PC-9 (cell line): ENCODE results near the gene FAM180B. TPM values are rescaled to one million over a fixed set of nuclear protein-coding genes. Genes with fewer than 3 reads are reported as not detected.

ENCODE experiments used
- Bru-seq: library from RNA; stranded (reverse); fragments of 400-500 nt; gene quantifications from one replicate; lab custom pipeline; 2021; lab: Mats Ljungman, UMichigan
- BruChase-seq, 2 experiments: library from RNA; stranded (reverse); fragments of 400-500 nt; gene quantifications; one replicate each; lab custom pipeline; 2021; lab: Mats Ljungman, UMichigan
- BruUV-seq: library from RNA; stranded (reverse); fragments of 400-500 nt; replicated peaks from 2 replicates; lab custom pipeline; 2021; lab: Mats Ljungman, UMichigan
- CTCF ChIA-PET: fragments of 300-600 bp; sonication (Branson Sonifier 250); formaldehyde crosslinking; loops from one replicate; lab custom pipeline; 2022; ENCODE audit warnings: antibody characterized with exemption; lab: Charles Lee
- POLR2A ChIA-PET: fragments of 300-600 bp; sonication (Branson Sonifier 250); formaldehyde crosslinking; loops from one replicate; lab custom pipeline; 2022; ENCODE audit warnings: antibody characterized with exemption; ENCODE audit not compliant: unreplicated experiment; lab: Charles Lee
- DNase-seq, 2 experiments: peaks; one replicate each; pipeline versions ENCODE4 v3.0.0 to v3.0.0-alpha.2; 2015 to 2022; ENCODE audit warnings: mixed read lengths in 1 of 2
- H2AFZ ChIP-seq: fragments of 200-600 bp; sonication (generic); 2 replicates; pipeline ENCODE4 v1.8.1; 2017; ENCODE audit warnings: antibody characterized with exemption
- H3F3A ChIP-seq: fragments of 200-600 bp; sonication (generic); 2 replicates; pipeline ENCODE4 v1.8.1; 2017; ENCODE audit warnings: antibody characterized with exemption, mild to moderate bottlenecking, low read depth; ENCODE audit not compliant: insufficient read depth
- H3K27ac ChIP-seq: fragments of 200-600 bp; sonication (generic); 2 replicates; pipeline ENCODE4 v1.6.1; 2016; ENCODE audit warnings: mixed run types
- H3K27me3 ChIP-seq: fragments of 200-600 bp; sonication (generic); 2 replicates; pipeline ENCODE4 v1.6.1; 2016; ENCODE audit warnings: low read depth, mixed run types; ENCODE audit not compliant: insufficient read depth
- H3K36me3 ChIP-seq: fragments of 200-600 bp; sonication (generic); 2 replicates; pipeline ENCODE4 v1.6.1; 2016; ENCODE audit warnings: low read depth, mixed run types
- H3K4me1 ChIP-seq: fragments of 200-600 bp; sonication (generic); replicated peaks from 2 replicates; pipeline ENCODE4 v1.6.1; 2016; ENCODE audit warnings: mixed run types; ENCODE audit not compliant: insufficient read depth
- H3K4me2 ChIP-seq: fragments of 200-600 bp; sonication (generic); 2 replicates; pipeline ENCODE4 v1.6.1; 2017; ENCODE audit warnings: mixed run types
- H3K4me3 ChIP-seq: fragments of 200-600 bp; sonication (generic); 2 replicates; pipeline ENCODE4 v1.6.1; 2016; ENCODE audit warnings: mixed run types
- H3K79me2 ChIP-seq: fragments of 200-600 bp; sonication (generic); 2 replicates; pipeline ENCODE4 v1.6.1; 2017; ENCODE audit warnings: low read depth, mixed run types
- H3K9me2 ChIP-seq: fragments of 200-600 bp; sonication (generic); 2 replicates; pipeline ENCODE4 v1.8.1; 2017; ENCODE audit warnings: mild to moderate bottlenecking; ENCODE audit not compliant: insufficient read depth
- H3K9me3 ChIP-seq: fragments of 200-600 bp; sonication (generic); 2 replicates; pipeline ENCODE4 v1.8.1; 2016; ENCODE audit warnings: low read depth; ENCODE audit not compliant: insufficient read depth
- H4K20me1 ChIP-seq: fragments of 200-600 bp; sonication (generic); 2 replicates; pipeline ENCODE4 v1.8.1; 2017; ENCODE audit not compliant: insufficient read depth
- CTCF ChIP-seq: fragments of 200-600 bp; sonication (generic); conservative IDR thresholded peaks from 2 replicates; pipeline ENCODE4 v1.6.1; 2017; ENCODE audit warnings: mixed run types, antibody characterized with exemption, mild to moderate bottlenecking, moderate library complexity
- EZH2 ChIP-seq: fragments of 200-600 bp; sonication (generic); IDR thresholded peaks from 2 replicates; pipeline ENCODE4 v1.8.0; 2017; ENCODE audit warnings: antibody characterized with exemption, low read depth
- intact Hi-C: fragments of 100-400 bp; cut with micrococcal nuclease; formaldehyde crosslinking; loops from one replicate; pipeline ENCODE4 v1.10.0; 2022; ENCODE audit not compliant: unreplicated experiment
- long read RNA-seq: library from polyadenylated mRNA; stranded (forward); transcript quantifications from one replicate; pipeline ENCODE4 v2.0.0, GENCODE V29; 2022
- total RNA-seq: library from RNA; stranded (reverse); gene quantifications from 2 replicates; pipeline ENCODE4 v1.2.3, GENCODE V29; 2021

Gene FAM180B
- total RNA-seq, result not detected in 2 replicates
- percentile 39 among the genes with signal in this experiment for Bru-seq, nascent RNA
- percentile 19 among the genes with signal in this experiment for BruChase-seq, experiment 1, labeled RNA remaining after a 2-hour chase
- not detected for BruChase-seq, experiment 2, labeled RNA remaining after a 6-hour chase
- long read RNA-seq, result 0 reads

GRCh38 chr11:47586098-47586855 is at the start of gene FAM180B:
Gene FAM180B, plus strand, starts transcription at chr11:47586678. Its CDS starts 91 bp downstream, at chr11:47586769.
- intact Hi-C loops, result no loop called here
- Histone ChIP-seq H3K27ac (no peak within 1 kb of the TSS), H3K9me3 (no peaks in the 10 kb centered on the region), H2AFZ (no peak within 1 kb of the TSS), H3K4me3 (no peak within 1 kb of the TSS), H3K4me1 (no peaks in the 10 kb centered on the region), H3K4me2 (no peak within 1 kb of the TSS), H3K79me2 (no peaks in the 10 kb centered on the region), H3K9me2 (no peaks in the 10 kb centered on the region), H3F3A (no peaks in the 10 kb centered on the region; the same call in 1 of the 2 replicates), H3K27me3 (no peaks in the 10 kb centered on the region), H4K20me1 (no peaks in the 10 kb centered on the region), H3K36me3 (0 out of 2 replicates have a peak, but pooled peaks cover 8% of the 10 kb centered on the region)
- POLR2A ChIA-PET, result no interaction called here
- BruUV-seq, result no TSS peak
- CTCF ChIA-PET, result no interaction called here
- DNase-seq, result no peak
- TF ChIP-seq EZH2, result no peak
- no peak for TF ChIP-seq CTCF

- no TSS peak for BruUV-seq
- CTCF ChIA-PET, result no interaction called here
These were observed 49.6 kb upstream of the FAM180B start for GRCh38 chr11:47536915-47537314.

More at GRCh38 chr11:47536915-47537314, 49.6 kb upstream of the FAM180B start:
- Histone ChIP-seq H3K36me3 (0 out of 2 replicates have a peak, but pooled peaks cover 5% of the 10 kb centered on the region), H3K79me2 (peaks cover 100% of the 10 kb centered on the region), H3K9me2 (no peaks in the 10 kb centered on the region), H4K20me1 (peaks cover 98% of the 10 kb centered on the region), H2AFZ (no peak overlapping the region), H3K27me3 (no peaks in the 10 kb centered on the region), H3K27ac (no peak overlapping the region), H3K4me1 (peaks cover 25% of the 10 kb centered on the region), H3F3A (peaks cover 42% of the 10 kb centered on the region), H3K4me2 (no peak overlapping the region), H3K4me3 (no peak overlapping the region), H3K9me3 (no peaks in the 10 kb centered on the region)
- no peak for DNase-seq
- TF ChIP-seq EZH2 (no peak), CTCF (no peak)
- POLR2A ChIA-PET, result interaction anchor here (0.7 kb wide), 1 partner anchor 15 kb away, joined by 4 read pairs; no protein-coding TSS in a partner anchor
- intact Hi-C loops, result no loop called here
